CD4-positive, alpha-beta T cell (primary cell): ENCODE results near the gene HDAC4. TPM values are rescaled to one million over a fixed set of nuclear protein-coding genes. Genes with fewer than 3 reads are reported as not detected.

Experiments used
- ATAC-seq: fragments of 200-7000 bp; cut with Tn5 transposase; one replicate; pipeline ENCODE4 v1.10.0; 2022; ENCODE audit warnings: mild to moderate bottlenecking; ENCODE audit not compliant: poor library complexity
- CTCF ChIA-PET: fragments of 350-600 bp; sonication (Branson Sonifier 250); formaldehyde crosslinking; loops from one replicate; lab custom pipeline; 2021; ENCODE audit warnings: antibody characterized with exemption, inconsistent platforms; lab: Charles Lee
- POLR2A ChIA-PET: fragments of 350-600 bp; sonication (Branson Sonifier 250); formaldehyde crosslinking; loops from one replicate; lab custom pipeline; 2021; ENCODE audit warnings: antibody characterized with exemption, inconsistent platforms; lab: Charles Lee
- DNase-seq, 14 experiments: peaks; one replicate each; pipeline ENCODE4 v3.0.0-alpha.2; 2013 to 2020; ENCODE audit warnings: mixed read lengths in 2 of 14
- H3K27ac ChIP-seq, 2 donors: one replicate each; pipeline versions ENCODE4 v1.5.1 to v1.7.0; 2013; ENCODE audit warnings: low read length in 2 of 2, low read depth in 1 of 2, mild to moderate bottlenecking in 1 of 2
- H3K27me3 ChIP-seq, 2 experiments: 1 replicate in 1 of 2; 2 replicates in 1 of 2; pipeline versions ENCODE4 v1.6.1 to v1.7.0; 2013; ENCODE audit warnings: low read length in 2 of 2, control low read depth in 1 of 2, mild to moderate bottlenecking in 1 of 2, moderate library complexity in 1 of 2; ENCODE audit not compliant: insufficient read depth in 2 of 2, control insufficient read depth in 1 of 2
- H3K36me3 ChIP-seq: one replicate; pipeline ENCODE4 v1.6.1; 2013; ENCODE audit warnings: low read length, control low read depth; ENCODE audit not compliant: insufficient read depth
- H3K4me1 ChIP-seq: one replicate; pipeline ENCODE4 v1.6.1; 2013; ENCODE audit warnings: low read length, control low read depth; ENCODE audit not compliant: insufficient read depth
- H3K4me3 ChIP-seq: one replicate; pipeline ENCODE4 v1.5.1; 2013; ENCODE audit warnings: mild to moderate bottlenecking, low read length, moderate library complexity
- H3K9me3 ChIP-seq, 2 experiments: 1 replicate in 1 of 2; 2 replicates in 1 of 2; pipeline versions ENCODE4 v1.6.1 to v1.7.0; 2013; ENCODE audit warnings: low read length in 2 of 2, mild to moderate bottlenecking in 2 of 2, control low read depth in 1 of 2, moderate library complexity in 1 of 2; ENCODE audit not compliant: control insufficient read depth in 1 of 2, insufficient read depth in 1 of 2
- H3K27ac Mint-ChIP-seq: one replicate; pipeline ENCODE4 v1.8.0; 2020; ENCODE audit warnings: mixed read lengths
- H3K27me3 Mint-ChIP-seq: one replicate; pipeline ENCODE4 v1.8.0; 2021; ENCODE audit warnings: mixed read lengths
- H3K36me3 Mint-ChIP-seq: one replicate; pipeline ENCODE4 v1.8.0; 2021; ENCODE audit warnings: low read depth, mixed read lengths
- H3K4me1 Mint-ChIP-seq: one replicate; pipeline ENCODE4 v1.8.0; 2021; ENCODE audit warnings: low read depth, mixed read lengths
- H3K4me3 Mint-ChIP-seq: one replicate; pipeline ENCODE4 v1.8.0; 2020; ENCODE audit warnings: mild to moderate bottlenecking, mixed read lengths
- H3K9me3 Mint-ChIP-seq: one replicate; pipeline ENCODE4 v1.8.0; 2020; ENCODE audit warnings: mixed read lengths
- intact Hi-C, 2 experiments: fragments of 100-400 bp; cut with DNase I in 1 of 2; cut with micrococcal nuclease in 1 of 2; formaldehyde crosslinking; loops; one replicate each; pipeline versions ENCODE4 v1.15.1 to v1.9.0; 2023 to 2025; cut with DNase I, micrococcal nuclease
- total RNA-seq, 174 experiments: library from RNA in 2 of 174; stranded (reverse) in 2 of 174; gene quantifications; one replicate each; pipeline ENCODE4 v1.2.3 and lab custom pipeline; 2021 to 2026
- TF ChIP-seq, protein P1 (sequence below): fragments of 200-600 bp; IDR thresholded peaks from one replicate; pipeline ENCODE4 v1.8.0; 2022; ENCODE audit warnings: antibody characterized with exemption, mild to moderate bottlenecking

The HDAC4 gene
- total RNA-seq, 2 experiments from 2014 or later = 45.3 to 49.2 TPM

DNA sequence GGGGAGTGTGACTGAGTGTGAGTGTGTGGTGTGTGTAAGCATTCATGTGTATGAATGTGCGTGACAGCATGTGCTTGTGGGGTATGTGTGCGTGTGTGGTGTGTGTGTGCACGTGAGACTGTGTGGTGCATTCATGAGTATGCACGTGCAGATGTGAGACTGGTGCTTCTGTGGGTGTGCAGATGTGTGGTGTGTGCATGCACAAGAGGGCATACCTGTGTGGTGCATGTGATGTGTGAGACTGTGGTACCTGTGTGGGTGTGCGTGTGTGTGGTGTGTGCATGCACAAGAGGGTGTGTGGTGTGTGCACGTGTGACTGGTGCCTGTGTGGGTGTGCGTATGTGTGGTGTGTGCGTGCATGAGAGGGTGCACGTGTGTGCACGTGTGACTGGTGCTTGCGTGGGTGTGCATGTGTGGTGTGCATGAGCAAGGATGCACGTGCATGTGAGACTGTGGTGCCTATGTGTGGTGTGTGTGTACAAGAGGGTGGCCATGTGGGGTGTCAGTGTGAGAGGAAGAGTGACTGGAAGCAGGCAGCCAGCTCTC lies 339.6 kb downstream of the HDAC4 start:
- H3K36me3 Mint-ChIP-seq = peaks cover 42% of the 10 kb centered on the region
- Histone ChIP-seq H3K4me1 (no peaks in the 10 kb centered on the region), H3K4me3 (no peak overlapping the region), H3K9me3 (peaks cover 5 to 20% of the 10 kb centered on the region in 2 experiments), H3K27ac (no peak overlapping the region), H3K36me3 (peaks cover 60% of the 10 kb centered on the region), H3K27me3 (no peaks in the 10 kb centered on the region)
- no peak overlapping the region for H3K4me3 Mint-ChIP-seq
- H3K27ac Mint-ChIP-seq = no peak overlapping the region
- DNase-seq (no peak), ATAC-seq (no peak)
- H3K27me3 Mint-ChIP-seq = no peaks in the 10 kb centered on the region
- intact Hi-C loops = no loop called here
- TF ChIP-seq, protein P1, sequence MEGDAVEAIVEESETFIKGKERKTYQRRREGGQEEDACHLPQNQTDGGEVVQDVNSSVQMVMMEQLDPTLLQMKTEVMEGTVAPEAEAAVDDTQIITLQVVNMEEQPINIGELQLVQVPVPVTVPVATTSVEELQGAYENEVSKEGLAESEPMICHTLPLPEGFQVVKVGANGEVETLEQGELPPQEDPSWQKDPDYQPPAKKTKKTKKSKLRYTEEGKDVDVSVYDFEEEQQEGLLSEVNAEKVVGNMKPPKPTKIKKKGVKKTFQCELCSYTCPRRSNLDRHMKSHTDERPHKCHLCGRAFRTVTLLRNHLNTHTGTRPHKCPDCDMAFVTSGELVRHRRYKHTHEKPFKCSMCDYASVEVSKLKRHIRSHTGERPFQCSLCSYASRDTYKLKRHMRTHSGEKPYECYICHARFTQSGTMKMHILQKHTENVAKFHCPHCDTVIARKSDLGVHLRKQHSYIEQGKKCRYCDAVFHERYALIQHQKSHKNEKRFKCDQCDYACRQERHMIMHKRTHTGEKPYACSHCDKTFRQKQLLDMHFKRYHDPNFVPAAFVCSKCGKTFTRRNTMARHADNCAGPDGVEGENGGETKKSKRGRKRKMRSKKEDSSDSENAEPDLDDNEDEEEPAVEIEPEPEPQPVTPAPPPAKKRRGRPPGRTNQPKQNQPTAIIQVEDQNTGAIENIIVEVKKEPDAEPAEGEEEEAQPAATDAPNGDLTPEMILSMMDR = no peak
- ChIA-PET CTCF (no interaction called here), POLR2A (no interaction called here)
- H3K4me1 Mint-ChIP-seq = no peaks in the 10 kb centered on the region
- H3K9me3 Mint-ChIP-seq = no peaks in the 10 kb centered on the region

DNA sequence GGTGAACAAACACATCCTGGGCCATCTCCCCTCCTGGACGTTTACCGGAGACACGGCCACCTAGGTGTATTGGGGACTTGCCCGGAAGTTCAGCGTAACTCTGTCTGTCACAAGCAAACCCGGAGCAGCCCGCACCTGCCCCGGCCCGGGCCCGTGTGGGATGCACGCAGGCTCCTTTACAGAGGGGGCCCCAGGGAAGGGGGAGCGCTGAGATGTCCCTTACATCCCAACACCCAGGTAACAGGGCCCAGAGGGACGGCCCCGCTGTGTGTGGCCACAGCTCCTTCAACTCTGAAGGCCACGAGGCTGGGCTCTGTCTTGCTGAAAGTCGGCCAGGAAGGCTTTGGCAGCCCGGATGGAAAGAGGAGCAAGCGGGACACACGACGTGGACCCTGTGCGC lies 340.1 kb downstream of the HDAC4 start:
- Mint-ChIP-seq H3K36me3 (peaks cover 37% of the 10 kb centered on the region), H3K27me3 (no peaks in the 10 kb centered on the region), H3K4me1 (no peaks in the 10 kb centered on the region), H3K27ac (no peak overlapping the region), H3K9me3 (no peaks in the 10 kb centered on the region), H3K4me3 (no peak overlapping the region)
- no peaks in the 10 kb centered on the region for H3K4me1 ChIP-seq
- DNase-seq (no peak), ATAC-seq (no peak)
- POLR2A ChIA-PET = no interaction called here
- no peak overlapping the region for H3K4me3 ChIP-seq
- H3K27me3 ChIP-seq = no peaks in the 10 kb centered on the region
- H3K27ac ChIP-seq = no peak overlapping the region
- CTCF ChIA-PET = no interaction called here
- TF ChIP-seq, protein P1 = no peak
- peaks cover 5 to 20% of the 10 kb centered on the region in 2 experiments for H3K9me3 ChIP-seq
- H3K36me3 ChIP-seq = peaks cover 60% of the 10 kb centered on the region
- intact Hi-C loops = no loop called here

DNA sequence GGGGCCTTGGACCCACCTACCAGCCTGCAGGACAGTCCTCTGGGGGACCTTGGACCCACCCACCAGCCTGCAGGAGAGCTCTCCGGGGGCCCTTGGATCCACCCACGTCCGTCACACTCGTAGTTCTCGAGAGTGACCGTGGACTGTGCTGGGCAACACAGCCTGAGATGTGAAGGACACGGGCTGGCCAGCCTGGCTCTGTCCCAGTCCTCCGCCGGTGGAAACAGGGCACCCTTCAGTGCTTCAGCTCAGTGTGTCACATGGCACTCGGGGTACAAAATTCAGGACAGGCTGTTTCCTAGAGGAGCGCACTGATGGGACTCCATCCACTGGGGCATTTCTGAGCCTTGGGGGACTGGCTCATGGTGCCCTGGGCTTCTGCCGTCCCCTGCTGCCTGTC lies 341.0 kb downstream of the HDAC4 start:
- Histone ChIP-seq H3K9me3 (peaks cover 5 to 20% of the 10 kb centered on the region in 2 experiments), H3K4me1 (no peaks in the 10 kb centered on the region), H3K36me3 (peaks cover 57% of the 10 kb centered on the region), H3K4me3 (no peak overlapping the region), H3K27me3 (no peaks in the 10 kb centered on the region), H3K27ac (no peak overlapping the region)
- no peak for DNase-seq
- POLR2A ChIA-PET = no interaction called here
- TF ChIP-seq, protein P1 = no peak
- no peak for ATAC-seq
- intact Hi-C loops = no loop called here
- H3K4me3 Mint-ChIP-seq = no peak overlapping the region
- CTCF ChIA-PET = no interaction called here
- H3K27me3 Mint-ChIP-seq = no peaks in the 10 kb centered on the region
- no peaks in the 10 kb centered on the region for H3K4me1 Mint-ChIP-seq
- H3K36me3 Mint-ChIP-seq = peaks cover 35% of the 10 kb centered on the region
- no peak overlapping the region for H3K27ac Mint-ChIP-seq
- no peaks in the 10 kb centered on the region for H3K9me3 Mint-ChIP-seq
